ENCODE results near the gene TPCN2. TPM values are rescaled to one million over a fixed set of nuclear protein-coding genes. Genes with fewer than 3 reads are reported as not detected.

Gene TPCN2
- total and polyA plus RNA-seq, 9 of the 15 experiments (the other 6 are each of a cell fraction or from before 2014, with no cell fraction given), result 0.66 to 10.2 (median 4.6) TPM

DNA sequence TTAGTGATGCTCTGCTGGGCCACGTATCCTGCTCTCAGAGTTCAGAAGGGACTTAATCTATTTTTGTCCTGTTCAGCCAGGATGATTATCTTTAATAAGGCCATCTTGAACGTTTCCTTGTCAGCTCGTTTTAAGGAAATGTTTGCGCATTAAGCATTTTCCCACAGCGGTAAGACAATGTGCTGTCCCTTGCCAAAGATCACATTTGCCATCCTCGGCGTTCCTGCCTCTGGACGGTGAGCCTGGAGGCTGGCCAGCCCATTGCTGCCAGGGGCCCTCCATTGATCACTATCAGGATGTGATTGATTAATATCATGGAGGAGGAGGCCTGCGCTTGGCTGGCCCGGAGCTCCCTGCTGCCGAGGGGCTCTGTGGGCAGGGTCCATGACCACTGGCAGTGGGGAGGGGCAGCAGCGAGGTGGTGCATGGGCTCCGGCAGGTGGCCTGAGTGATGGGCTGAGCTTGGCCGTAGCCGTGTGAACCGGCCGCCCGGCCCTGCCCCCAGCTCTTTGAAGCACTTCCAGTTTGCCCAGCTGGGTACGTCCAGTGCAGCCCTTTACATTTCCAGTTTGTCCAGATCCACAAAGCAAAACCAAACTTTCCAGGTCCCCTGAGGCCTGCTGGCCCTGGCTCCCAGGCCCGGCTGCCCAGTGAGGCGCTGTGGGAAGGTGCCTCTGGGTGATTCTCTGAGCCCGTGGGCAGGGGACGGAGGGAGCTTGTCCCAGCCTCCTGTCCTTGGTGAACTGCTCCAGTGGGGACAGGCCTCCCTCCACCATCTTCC is 57.5 kb downstream of the TPCN2 start:
- ChIA-PET CTCF (ENCODE audit: low intra/inter-chr PET ratio) (no interaction called here), POLR2A (interaction anchor here (1.1 kb wide), 1 partner anchor 8 kb away, joined by 3 read pairs; no protein-coding TSS in a partner anchor)
- Histone ChIP-seq H3K9ac (ENCODE audit: insufficient read depth in 1 of 2, low read depth in 2 of 2, low read length in 2 of 2) (no peak overlapping the region; a peak in 1 of 4 replicates), H3K36me3 (ENCODE audit: control insufficient read depth, insufficient read depth, low read length) (no peaks in the 10 kb centered on the region), H3K9me3 (replicated peaks; ENCODE audit: control insufficient read depth, insufficient read depth, low read depth, low read length) (no peaks in the 10 kb centered on the region), H3K79me2 (ENCODE audit: control insufficient read depth, insufficient read depth, low read length) (no peaks in the 10 kb centered on the region), H3K9me1 (ENCODE audit: control insufficient read depth, insufficient read depth, low read length) (no peaks in the 10 kb centered on the region), H3K27ac (ENCODE audit: extremely low read depth, low read depth, low read length) (no peak overlapping the region), H3K27me3 (ENCODE audit: control insufficient read depth in 2 of 2, insufficient read depth in 2 of 2, low read length in 2 of 2) (peaks cover 6 to 75% of the 10 kb centered on the region in 2 experiments; a peak in 4 of 5 replicates), H3K4me3 (no peak overlapping the region), H4K20me1 (replicated peaks; ENCODE audit: control insufficient read depth, insufficient read depth, low read length) (peaks cover 2% of the 10 kb centered on the region; the same call in 1 of the 2 replicates), H3K4me2 (ENCODE audit: insufficient read depth, low read length) (no peak overlapping the region), H3K4me1 (replicated peaks in 1 of 2; ENCODE audit: control insufficient read depth in 2 of 2, insufficient read depth in 2 of 2, low read length in 2 of 2) (peaks cover 0 to 4% of the 10 kb centered on the region in 2 experiments; a peak in 1 of 5 replicates), H2AFZ (ENCODE audit: low read depth, low read length) (no peak overlapping the region)
- TF ChIP-seq ZKSCAN3 (CRISPR knock-in tag; IDR thresholded peaks at IDR 0.05) (no peak), HMBOX1 (IDR thresholded peaks at IDR 0.05) (no peak), HNRNPLL (IDR thresholded peaks at IDR 0.05; ENCODE audit: low read depth, low read length, poor library complexity, severe bottlenecking) (no peak), PURB (CRISPR knock-in tag; IDR thresholded peaks at IDR 0.05; ENCODE audit: low read depth) (no peak), RNF2 (IDR thresholded peaks at IDR 0.05) (no peak), NRF1 (conservative IDR thresholded peaks at IDR 0.05 in 1 of 2, IDR thresholded peaks at IDR 0.05 in 1 of 2) (no peak), MAFK (IDR thresholded peaks at IDR 0.05; ENCODE audit: low read length) (no peak), POLR2AphosphoS2 (IDR thresholded peaks at IDR 0.05; ENCODE audit: low read length) (no peak), SREBF1 (IDR thresholded peaks at IDR 0.05; ENCODE audit: borderline replicate concordance, low read depth, low read length) (no peak), XRCC3 (IDR thresholded peaks at IDR 0.05) (no peak), ASH1L (IDR thresholded peaks at IDR 0.05; ENCODE audit: borderline replicate concordance, low read depth, partially characterized antibody) (no peak), SP1 (CRISPR knock-in tag; IDR thresholded peaks at IDR 0.05) (no peak), ARID1B (IDR thresholded peaks at IDR 0.05) (no peak)
- TF ChIP-seq, protein P1, sequence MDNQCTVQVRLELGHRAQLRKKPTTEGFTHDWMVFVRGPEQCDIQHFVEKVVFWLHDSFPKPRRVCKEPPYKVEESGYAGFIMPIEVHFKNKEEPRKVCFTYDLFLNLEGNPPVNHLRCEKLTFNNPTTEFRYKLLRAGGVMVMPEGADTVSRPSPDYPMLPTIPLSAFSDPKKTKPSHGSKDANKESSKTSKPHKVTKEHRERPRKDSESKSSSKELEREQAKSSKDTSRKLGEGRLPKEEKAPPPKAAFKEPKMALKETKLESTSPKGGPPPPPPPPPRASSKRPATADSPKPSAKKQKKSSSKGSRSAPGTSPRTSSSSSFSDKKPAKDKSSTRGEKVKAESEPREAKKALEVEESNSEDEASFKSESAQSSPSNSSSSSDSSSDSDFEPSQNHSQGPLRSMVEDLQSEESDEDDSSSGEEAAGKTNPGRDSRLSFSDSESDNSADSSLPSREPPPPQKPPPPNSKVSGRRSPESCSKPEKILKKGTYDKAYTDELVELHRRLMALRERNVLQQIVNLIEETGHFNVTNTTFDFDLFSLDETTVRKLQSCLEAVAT (IDR thresholded peaks at IDR 0.05), result no peak
- TF ChIP-seq, protein P2, sequence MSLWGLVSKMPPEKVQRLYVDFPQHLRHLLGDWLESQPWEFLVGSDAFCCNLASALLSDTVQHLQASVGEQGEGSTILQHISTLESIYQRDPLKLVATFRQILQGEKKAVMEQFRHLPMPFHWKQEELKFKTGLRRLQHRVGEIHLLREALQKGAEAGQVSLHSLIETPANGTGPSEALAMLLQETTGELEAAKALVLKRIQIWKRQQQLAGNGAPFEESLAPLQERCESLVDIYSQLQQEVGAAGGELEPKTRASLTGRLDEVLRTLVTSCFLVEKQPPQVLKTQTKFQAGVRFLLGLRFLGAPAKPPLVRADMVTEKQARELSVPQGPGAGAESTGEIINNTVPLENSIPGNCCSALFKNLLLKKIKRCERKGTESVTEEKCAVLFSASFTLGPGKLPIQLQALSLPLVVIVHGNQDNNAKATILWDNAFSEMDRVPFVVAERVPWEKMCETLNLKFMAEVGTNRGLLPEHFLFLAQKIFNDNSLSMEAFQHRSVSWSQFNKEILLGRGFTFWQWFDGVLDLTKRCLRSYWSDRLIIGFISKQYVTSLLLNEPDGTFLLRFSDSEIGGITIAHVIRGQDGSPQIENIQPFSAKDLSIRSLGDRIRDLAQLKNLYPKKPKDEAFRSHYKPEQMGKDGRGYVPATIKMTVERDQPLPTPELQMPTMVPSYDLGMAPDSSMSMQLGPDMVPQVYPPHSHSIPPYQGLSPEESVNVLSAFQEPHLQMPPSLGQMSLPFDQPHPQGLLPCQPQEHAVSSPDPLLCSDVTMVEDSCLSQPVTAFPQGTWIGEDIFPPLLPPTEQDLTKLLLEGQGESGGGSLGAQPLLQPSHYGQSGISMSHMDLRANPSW (CRISPR knock-in tag; IDR thresholded peaks at IDR 0.05), result no peak
- BruUV-seq (replicated peaks), result no TSS peak
- in situ Hi-C loops (cut with MboI), result loop anchor here (5.0 kb wide), 2 partner anchors 536 to 566 kb away; partner anchors contain the start of gene CCND1
- 10% methylated on average over 19 of the region's 23 CpGs for WGBS (ENCODE audit: insufficient coverage, low coverage, missing lambda C conversion rate)
- ATAC-seq, result no peak
- intact Hi-C loops (cut with micrococcal nuclease), result no loop called here
- DNase-seq (ENCODE audit: extremely low read depth in 1 of 4, low spot score in 3 of 4), result no peak
- no peak for FAIRE-seq

All from K562 (cell line).